ENCODE results near the gene JAKMIP2.

Gene JAKMIP2

DNA sequence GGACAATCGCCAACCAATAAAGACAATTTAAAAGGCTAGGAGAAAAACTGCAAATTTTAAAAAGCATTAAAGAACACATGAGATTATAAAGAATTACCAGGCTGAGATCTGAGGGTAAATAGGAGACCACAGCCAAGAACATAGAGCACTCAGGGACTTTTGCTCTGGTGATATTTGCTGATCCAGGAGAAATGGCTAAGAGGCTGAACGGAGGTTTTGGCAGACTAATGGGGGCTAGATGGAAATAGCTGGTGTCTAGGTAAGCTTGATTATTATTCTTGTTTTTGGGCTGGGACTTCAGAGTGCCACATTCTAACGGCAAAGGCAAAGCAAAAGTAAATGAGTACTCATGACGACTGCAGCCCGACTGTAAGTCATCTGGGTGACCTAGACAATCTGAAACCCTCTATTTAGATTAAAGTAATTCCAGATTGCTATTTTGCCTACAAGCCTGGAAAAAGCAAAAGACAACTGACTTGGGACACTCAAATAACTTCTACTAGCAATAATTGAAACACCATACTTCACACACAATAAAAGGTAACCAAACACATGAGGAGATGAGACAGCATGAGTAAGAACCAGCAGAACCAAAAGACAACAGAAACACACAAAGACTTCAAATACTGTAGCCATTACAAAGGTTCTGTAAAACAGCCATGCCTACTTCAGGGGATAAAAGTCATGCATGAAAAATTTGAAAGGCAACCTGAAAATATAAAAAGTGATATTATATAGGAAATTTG, 68.8 kb downstream of the JAKMIP2 start:
- H3K4me3 ChIP-seq (ENCODE audit: low read depth, low read length) = peak overlapping the region; percentile 2
- no peak for DNase-seq (ENCODE audit: low read depth)

DNA sequence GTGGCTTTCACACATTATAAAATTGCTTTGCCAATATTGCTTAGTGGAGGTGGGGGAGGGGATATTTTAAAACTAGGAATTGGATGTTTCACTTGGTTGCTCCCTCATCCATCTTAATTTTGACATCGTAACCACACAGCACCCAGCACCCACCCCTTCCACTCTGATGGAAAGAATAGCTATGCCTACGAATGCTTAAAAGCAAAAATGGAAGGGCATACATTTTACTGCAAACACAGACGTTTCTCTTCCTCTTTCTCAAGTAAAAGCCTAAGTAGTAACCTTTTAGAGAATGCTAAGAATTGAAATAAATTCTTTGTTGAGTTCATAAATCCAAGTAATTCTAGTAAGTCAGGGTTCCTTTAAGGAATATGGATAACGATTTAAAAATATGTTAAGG, 69.9 kb downstream of the JAKMIP2 start:
- H3K4me3 ChIP-seq (ENCODE audit: low read depth, low read length) = no peak overlapping the region
- no peak for DNase-seq (ENCODE audit: low read depth)

DNA sequence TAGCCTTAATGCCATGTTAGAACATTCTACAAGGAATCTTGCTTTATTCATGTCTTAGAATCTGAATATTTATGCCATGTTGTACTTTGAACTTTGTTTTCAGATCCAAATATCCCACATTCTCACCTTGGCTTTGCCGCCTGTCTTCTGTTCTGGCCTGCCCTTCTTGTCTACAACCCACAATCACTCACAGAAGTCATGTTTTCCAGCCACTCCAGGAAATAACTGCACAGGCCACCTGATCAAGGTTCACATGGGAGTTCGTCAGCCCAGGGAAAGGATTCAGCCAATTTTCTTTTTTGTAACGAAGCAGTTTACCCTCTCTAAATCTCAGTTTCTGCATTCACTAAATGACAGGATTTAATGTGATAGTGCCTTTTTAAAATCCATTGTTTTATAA, 70.5 kb downstream of the JAKMIP2 start:
- no peak for DNase-seq (ENCODE audit: low read depth)
- no peak overlapping the region for H3K4me3 ChIP-seq (ENCODE audit: low read depth, low read length)

GRCh38 chr5:147711019-147711418, 71.5 kb downstream of the JAKMIP2 start:
- DNase-seq (ENCODE audit: low read depth) = no peak
- no peak overlapping the region for H3K4me3 ChIP-seq (ENCODE audit: low read depth, low read length)

DNA sequence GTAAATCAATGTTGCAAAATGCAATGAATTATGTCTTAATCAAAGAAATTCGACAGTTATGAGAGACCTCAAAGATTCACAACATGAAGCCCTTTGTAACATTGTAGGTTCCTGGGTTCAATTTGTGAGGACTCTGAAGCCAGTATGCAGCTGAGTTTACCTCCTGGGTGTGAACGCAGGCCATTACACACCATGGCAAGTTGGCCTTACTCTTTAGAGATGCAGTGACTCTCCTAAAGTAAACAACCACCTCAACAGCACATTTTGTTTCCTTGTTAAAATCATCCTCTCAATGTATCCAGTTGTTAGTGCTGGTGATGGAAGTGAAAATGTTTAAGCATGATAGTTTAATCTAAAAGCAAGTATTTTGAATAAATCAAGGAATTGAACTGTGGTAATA, 73.8 kb downstream of the JAKMIP2 start:
- no peak overlapping the region for H3K4me3 ChIP-seq (ENCODE audit: low read depth, low read length)
- DNase-seq (ENCODE audit: low read depth) = no peak

GRCh38 chr5:147704544-147704943, 78.0 kb downstream of the JAKMIP2 start:
- no peak for DNase-seq (ENCODE audit: low read depth)
- H3K4me3 ChIP-seq (ENCODE audit: low read depth, low read length) = no peak overlapping the region

DNA sequence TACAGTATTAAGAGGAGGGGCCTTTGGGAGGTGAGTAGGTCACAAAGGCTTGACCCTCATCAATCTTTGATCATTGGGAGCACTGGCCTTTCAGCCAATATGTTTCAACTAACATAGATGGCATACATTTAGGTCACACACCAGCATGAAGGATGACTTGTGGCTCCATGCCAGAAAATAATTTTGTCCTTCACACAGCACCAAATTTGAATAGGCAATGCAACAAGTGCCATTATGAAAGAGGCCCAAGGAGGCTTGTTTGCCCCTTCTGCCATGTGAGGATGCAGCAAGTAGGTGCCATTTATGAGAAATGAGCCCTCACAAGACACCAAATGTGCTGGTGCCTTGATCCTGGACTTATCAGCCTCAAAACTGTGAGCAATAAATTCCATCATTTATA, 81.1 kb downstream of the JAKMIP2 start:
- no peak overlapping the region for H3K4me3 ChIP-seq (ENCODE audit: low read depth, low read length)
- no peak for DNase-seq (ENCODE audit: low read depth)

DNA sequence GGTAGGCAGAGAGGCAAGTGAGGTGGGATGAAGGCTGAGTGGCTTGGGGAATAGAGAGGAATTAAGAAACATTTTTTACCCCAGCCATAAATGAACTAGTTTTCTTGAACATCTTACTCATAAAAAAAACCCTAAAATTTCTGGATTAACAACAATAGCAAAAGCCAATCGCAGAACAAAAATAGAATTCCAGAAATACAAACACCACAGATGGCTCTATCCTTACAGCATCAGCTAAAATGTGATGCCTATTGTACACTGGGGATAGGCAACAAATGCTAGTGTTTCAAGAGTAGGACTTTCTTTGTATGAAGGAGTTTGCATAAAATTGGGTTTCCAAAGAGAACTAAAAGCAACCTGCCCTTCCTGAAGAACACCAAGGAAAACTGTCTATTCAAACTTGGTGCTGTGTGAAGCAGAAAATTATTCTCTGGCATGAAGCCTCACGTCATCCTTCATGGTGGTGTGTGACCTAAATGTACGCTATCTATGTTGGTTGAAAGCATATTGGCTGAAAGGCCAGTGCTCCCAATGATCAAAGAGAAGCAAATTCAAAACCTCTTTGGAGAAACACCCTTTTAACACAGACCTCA, 82.9 kb downstream of the JAKMIP2 start:
- H3K4me3 ChIP-seq (ENCODE audit: low read depth, low read length) = no peak overlapping the region
- no peak for DNase-seq (ENCODE audit: low read depth)

DNA sequence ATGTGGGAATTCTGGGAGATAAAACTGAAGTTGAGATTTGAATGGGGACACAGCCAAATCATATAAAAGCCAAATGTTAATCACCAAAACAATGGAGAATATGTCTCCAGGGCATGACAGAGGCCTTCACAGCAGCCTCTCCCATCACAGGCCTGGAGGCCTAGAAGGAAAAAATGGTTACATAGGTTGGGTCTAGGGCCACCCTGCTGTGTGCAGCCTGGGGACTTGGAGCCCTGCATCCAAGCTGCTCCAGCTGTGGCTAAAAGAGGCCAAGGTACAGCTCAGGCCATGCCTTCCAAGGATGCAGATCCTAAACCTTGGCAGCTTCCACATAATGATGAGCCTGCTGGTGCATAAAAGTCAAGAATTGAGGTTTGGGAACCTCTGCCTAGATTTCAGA, 85.1 kb downstream of the JAKMIP2 start:
- no peak overlapping the region for H3K4me3 ChIP-seq (ENCODE audit: low read depth, low read length)
- no peak for DNase-seq (ENCODE audit: low read depth)

GRCh38 chr5:147694772-147695171, 87.8 kb downstream of the JAKMIP2 start:
- H3K4me3 ChIP-seq (ENCODE audit: low read depth, low read length) = no peak overlapping the region
- no peak for DNase-seq (ENCODE audit: low read depth)

- no peak for DNase-seq (ENCODE audit: low read depth)
- no peak overlapping the region for H3K4me3 ChIP-seq (ENCODE audit: low read depth, low read length)
These were observed 89.3 kb downstream of the JAKMIP2 start for GRCh38 chr5:147693233-147693632.

DNA sequence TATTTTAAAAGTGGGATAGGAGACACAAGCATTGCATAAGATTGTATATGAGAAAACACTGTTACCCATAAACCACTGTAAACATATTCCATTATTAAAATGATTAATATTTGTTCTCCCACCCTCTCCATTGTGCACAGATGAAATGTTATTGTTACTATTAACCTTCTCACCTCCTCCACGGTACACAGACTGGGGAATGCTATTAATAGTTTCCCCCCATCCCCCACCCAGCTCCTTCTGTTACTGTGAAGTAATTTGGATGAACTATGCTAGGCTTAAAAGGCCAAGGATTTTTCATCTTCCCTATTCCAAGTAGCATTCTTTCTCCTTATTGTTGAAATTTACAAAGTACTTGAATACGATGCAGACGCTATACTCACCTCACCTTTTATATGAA, 91.4 kb downstream of the JAKMIP2 start:
- no peak for DNase-seq (ENCODE audit: low read depth)
- H3K4me3 ChIP-seq (ENCODE audit: low read depth, low read length) = no peak overlapping the region

DNA sequence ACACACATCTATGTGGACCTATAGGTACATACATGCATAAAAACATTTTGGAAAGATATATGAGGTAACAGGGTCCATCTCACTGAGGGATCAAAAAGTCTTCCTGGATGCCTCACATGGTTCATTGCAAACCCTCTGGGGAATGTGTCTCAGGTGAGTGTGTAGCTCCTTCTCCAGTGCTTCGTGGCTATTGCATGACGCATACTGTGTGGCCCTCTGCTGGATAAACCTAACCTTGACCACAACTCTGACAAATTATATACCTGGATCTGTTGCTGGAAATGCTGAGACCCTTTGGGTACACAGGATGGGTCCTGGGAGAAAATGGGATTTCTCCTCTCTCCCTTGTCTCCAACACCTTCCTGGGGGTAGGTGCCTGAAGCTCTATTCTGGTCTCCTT, 91.9 kb downstream of the JAKMIP2 start:
- no peak for DNase-seq (ENCODE audit: low read depth)

DNA sequence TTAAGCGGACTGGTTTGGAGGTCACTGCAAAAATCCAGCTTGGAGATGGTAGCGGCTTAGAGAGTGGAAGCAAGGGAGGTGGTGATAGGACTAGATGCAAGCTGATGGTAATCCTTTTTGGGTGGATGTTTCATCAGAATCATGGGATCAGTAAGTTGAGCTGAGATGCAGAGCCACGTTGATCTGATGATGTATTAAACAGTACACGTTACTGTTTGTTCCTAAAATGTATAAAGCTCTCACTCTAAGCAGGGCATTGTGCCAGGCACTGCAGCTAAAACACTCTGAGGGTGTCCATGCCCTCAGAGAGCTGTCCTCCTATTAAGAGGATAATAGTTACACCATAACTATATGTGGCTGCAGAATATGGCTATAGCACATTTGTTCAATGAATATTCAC, 93.1 kb downstream of the JAKMIP2 start:
- H3K4me3 ChIP-seq (ENCODE audit: low read depth, low read length) = no peak overlapping the region
- peak; percentile 39 for DNase-seq (ENCODE audit: low read depth)

More for the DNA sequence above, 91.9 kb downstream of the JAKMIP2 start:
- H3K4me3 ChIP-seq (ENCODE audit: low read depth, low read length) = no peak overlapping the region

- peak; percentile 64 for DNase-seq (ENCODE audit: low read depth)
- no peak overlapping the region for H3K4me3 ChIP-seq (ENCODE audit: low read depth, low read length)
These were observed 93.7 kb downstream of the JAKMIP2 start for GRCh38 chr5:147688656-147689356.

GRCh38 chr5:147687118-147687517, 95.4 kb downstream of the JAKMIP2 start:
- no peak for DNase-seq (ENCODE audit: low read depth)
- H3K4me3 ChIP-seq (ENCODE audit: low read depth, low read length) = no peak overlapping the region

DNA sequence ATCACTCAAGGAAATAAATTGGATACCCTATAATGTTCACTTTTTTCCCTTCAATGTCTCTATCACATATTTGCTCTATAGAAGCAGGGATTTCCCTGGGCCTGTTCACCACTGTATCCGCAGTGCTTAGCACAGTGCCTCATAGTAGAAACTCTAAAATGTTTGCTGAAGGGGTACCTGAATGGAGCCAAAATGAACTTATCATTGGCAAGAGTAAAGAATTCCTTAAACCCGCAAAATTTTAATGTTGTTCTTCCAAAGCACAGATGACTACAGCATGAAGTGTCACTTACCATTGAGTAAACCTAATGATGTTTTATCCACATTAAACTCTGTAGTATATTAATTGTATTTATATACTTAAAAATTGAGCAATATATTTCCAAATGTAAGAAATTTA, 96.1 kb downstream of the JAKMIP2 start:
- H3K4me3 ChIP-seq (ENCODE audit: low read depth, low read length) = no peak overlapping the region
- no peak for DNase-seq (ENCODE audit: low read depth)

GRCh38 chr5:147685993-147686392, 96.5 kb downstream of the JAKMIP2 start:
- DNase-seq (ENCODE audit: low read depth) = peak; percentile 14
- H3K4me3 ChIP-seq (ENCODE audit: low read depth, low read length) = no peak overlapping the region

GRCh38 chr5:147675168-147675567, 107.4 kb downstream of the JAKMIP2 start:
- no peak for DNase-seq (ENCODE audit: low read depth)
- no peak overlapping the region for H3K4me3 ChIP-seq (ENCODE audit: low read depth, low read length)

GRCh38 chr5:147674411-147674810, 108.1 kb downstream of the JAKMIP2 start:
- DNase-seq (ENCODE audit: low read depth) = no peak
- no peak overlapping the region for H3K4me3 ChIP-seq (ENCODE audit: low read depth, low read length)

GRCh38 chr5:147673791-147674190, 108.7 kb downstream of the JAKMIP2 start:
- no peak for DNase-seq (ENCODE audit: low read depth)
- H3K4me3 ChIP-seq (ENCODE audit: low read depth, low read length) = no peak overlapping the region
